HUES6 (cell line): ENCODE measurements around the gene SEPTIN8.

Experiments
- H3K27ac ChIP-seq: 2 replicates; pipeline ENCODE4 v1.7.0; 2013; ENCODE audit warnings: low read depth, mild to moderate bottlenecking, low read length, inconsistent platforms
- H3K27me3 ChIP-seq: 2 replicates; pipeline ENCODE4 v1.6.1; 2013; ENCODE audit warnings: low read length; ENCODE audit not compliant: control insufficient read depth, insufficient read depth
- H3K36me3 ChIP-seq: 2 replicates; pipeline ENCODE4 v1.6.1; 2013; ENCODE audit warnings: low read length; ENCODE audit not compliant: control insufficient read depth, insufficient read depth
- H3K4me1 ChIP-seq: 2 replicates; pipeline ENCODE4 v1.6.1; 2013; ENCODE audit warnings: low read length; ENCODE audit not compliant: control insufficient read depth, insufficient read depth
- H3K4me3 ChIP-seq: 2 replicates; pipeline ENCODE4 v1.5.1; 2013; ENCODE audit warnings: low read depth, low read length
- H3K9ac ChIP-seq: one replicate; pipeline ENCODE4 v1.6.1; 2013; ENCODE audit warnings: mild to moderate bottlenecking, low read length
- H3K9me3 ChIP-seq: 2 replicates; pipeline ENCODE4 v1.6.1; 2013; ENCODE audit warnings: low read depth, low read length; ENCODE audit not compliant: control insufficient read depth, insufficient read depth

Gene SEPTIN8

DNA sequence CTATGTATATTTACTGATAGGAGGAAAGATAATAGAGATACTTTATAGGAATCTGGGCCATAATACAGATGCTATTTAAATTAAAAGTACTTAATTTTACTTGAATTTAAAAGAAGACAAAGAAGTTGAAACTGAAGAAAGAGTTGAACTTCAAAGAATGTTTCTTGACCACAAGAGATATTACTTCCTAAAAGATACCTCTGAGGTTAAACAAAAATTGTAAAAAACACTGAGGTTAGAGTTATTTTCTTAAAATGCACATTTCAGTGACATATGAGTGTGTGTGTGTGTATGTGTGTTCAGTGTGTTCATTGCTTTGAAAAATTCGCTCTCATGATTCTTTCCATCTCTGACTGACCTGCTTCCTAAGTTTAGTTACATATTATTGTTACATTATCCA, 3.5 kb upstream of the SEPTIN8 start:
- no peaks in the 10 kb centered on the region for H3K9me3 ChIP-seq
- H3K9ac ChIP-seq, result no peak overlapping the region
- no peak overlapping the region for H3K27ac ChIP-seq
- H3K36me3 ChIP-seq, result no peaks in the 10 kb centered on the region
- peaks cover 11% of the 10 kb centered on the region for H3K4me1 ChIP-seq
- H3K4me3 ChIP-seq, result no peak overlapping the region
- peaks cover 46% of the 10 kb centered on the region for H3K27me3 ChIP-seq

DNA sequence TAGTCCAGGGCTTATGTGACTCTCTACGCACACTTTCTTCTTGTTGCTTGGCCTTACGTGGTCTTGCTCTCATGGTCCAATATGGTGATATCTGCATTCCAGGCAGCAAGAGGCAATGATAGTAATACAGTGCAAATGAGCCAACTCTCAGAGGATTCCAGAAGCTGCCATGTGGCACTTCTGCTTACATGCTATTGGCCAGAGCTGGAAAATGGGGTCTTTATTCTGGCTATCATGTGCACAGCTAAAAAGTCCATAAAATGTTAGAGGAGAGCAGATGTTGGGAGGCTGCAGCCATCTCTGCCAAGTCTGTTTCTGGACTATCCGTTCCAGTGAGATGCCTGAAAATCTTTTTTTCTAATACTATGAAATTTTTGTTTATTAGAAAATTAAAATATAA, 2.9 kb upstream of the SEPTIN8 start:
- Histone ChIP-seq H3K4me3 (no peak overlapping the region), H3K36me3 (no peaks in the 10 kb centered on the region), H3K27ac (no peak overlapping the region), H3K9me3 (no peaks in the 10 kb centered on the region), H3K9ac (no peak overlapping the region), H3K4me1 (peaks cover 13% of the 10 kb centered on the region), H3K27me3 (peaks cover 53% of the 10 kb centered on the region)

DNA sequence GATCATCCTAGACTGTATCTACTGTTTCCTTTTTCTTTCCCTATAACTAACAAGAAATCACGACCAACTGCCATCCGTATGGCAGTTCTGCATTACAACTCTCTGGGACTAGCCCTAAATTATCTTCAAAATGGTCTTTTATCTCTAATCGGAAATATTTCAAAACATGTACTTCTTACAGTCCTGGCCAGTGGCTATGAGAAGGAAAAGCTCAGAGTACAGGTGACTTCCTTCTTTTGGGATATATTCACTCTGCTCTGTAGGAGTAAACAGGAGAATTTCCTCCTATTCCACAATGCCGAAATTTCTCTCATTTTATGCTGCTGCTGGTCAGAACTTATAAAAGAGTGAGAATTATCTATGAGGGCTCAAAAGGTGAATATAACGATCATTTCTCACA, 1.8 kb upstream of the SEPTIN8 start:
- H3K4me3 ChIP-seq, result no peak overlapping the region
- H3K9me3 ChIP-seq, result no peaks in the 10 kb centered on the region
- no peaks in the 10 kb centered on the region for H3K36me3 ChIP-seq
- peaks cover 13% of the 10 kb centered on the region for H3K4me1 ChIP-seq
- no peak overlapping the region for H3K27ac ChIP-seq
- no peak overlapping the region for H3K9ac ChIP-seq
- peaks cover 53% of the 10 kb centered on the region for H3K27me3 ChIP-seq

DNA sequence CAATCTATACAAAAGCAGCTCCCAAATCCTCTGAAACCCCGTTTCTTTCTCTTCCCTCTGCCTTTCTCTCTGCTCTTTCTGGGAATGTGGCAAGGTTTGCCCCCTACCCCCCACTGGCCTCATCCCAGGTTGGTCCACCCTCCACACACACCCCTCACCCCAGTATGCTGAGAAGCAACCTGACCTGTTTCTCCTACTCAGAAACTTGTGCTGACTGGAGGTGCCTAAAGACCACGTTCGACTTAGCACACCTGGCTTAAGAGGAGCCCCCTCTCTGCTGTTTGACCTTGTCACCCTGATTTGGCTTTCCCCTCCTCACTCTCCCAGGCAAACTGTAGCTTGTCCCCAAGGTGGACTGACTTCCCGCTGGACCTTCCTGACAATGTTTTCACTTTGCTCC, 1.1 kb upstream of the SEPTIN8 start:
- Histone ChIP-seq H3K27me3 (peaks cover 53% of the 10 kb centered on the region), H3K27ac (no peak overlapping the region), H3K4me3 (peak overlapping the region; percentile 77), H3K9ac (no peak overlapping the region), H3K4me1 (peaks cover 13% of the 10 kb centered on the region), H3K9me3 (no peaks in the 10 kb centered on the region), H3K36me3 (no peaks in the 10 kb centered on the region)

DNA sequence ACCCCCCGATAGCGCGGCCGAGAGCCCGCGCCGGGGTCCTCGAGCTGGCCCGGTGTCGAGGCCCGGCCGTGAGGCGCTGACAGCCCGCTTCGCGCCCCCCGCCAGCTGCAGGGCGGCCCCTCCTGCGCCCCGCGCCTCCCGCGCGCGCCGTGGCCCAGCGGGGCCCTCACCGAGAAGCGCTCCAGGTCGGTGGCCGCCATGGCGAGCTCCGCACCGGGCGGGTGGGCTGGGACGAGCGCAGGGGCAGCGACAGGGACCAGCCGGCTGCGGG, 166 bp downstream of the SEPTIN8 start:
- Histone ChIP-seq H3K27me3 (peaks cover 48% of the 10 kb centered on the region), H3K9ac (peak overlapping the region; percentile 17)

DNA sequence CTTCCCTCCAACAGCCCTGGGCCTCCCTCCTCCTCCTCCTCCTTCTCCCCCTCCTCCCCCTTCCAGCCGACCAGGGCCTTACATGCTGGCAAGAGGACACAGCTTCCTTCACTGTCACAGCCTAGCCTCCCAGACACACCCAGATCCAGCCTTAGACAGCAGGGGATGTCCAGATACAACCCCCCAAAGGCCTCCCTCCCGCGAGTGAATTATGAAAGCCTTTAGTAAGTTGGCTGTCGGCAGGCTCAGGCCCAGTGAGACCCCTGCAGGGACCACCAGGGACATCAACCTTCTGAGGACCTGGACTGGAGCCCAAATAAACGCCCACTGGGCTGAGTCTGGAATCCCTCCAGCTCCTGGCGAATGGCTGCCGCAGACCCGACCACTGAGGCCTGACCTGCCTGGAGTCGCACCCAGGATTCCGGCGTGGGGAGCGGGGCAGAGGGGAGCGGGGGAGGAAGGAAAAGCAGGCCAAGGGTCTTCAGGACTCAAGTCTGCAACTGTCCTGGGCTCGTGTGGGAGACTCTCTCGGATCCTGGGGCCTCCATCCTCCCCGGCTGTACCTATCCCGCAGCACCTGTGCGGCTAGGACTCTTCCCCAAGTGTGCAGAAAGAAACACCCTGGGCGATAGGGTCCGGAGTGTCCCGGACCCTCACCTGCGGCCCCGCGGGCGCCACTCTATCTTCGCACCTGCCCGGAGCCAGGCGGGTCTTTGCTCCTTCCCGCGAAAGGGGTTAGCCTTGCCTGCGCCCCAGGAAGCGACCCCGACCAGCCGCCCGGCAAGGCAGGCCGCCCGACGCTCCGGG, 705 bp downstream of the SEPTIN8 start:
- Histone ChIP-seq H3K36me3 (no peaks in the 10 kb centered on the region), H3K4me3 (peak overlapping the region; percentile 77), H3K9me3 (no peaks in the 10 kb centered on the region), H3K27ac (no peak overlapping the region), H3K27me3 (peaks cover 46% of the 10 kb centered on the region), H3K4me1 (peaks cover 20% of the 10 kb centered on the region), H3K9ac (peak overlapping the region; percentile 17)

More for the DNA sequence above, 166 bp downstream of the SEPTIN8 start:
- Histone ChIP-seq H3K4me1 (peaks cover 17% of the 10 kb centered on the region), H3K27ac (no peak overlapping the region), H3K9me3 (no peaks in the 10 kb centered on the region), H3K36me3 (no peaks in the 10 kb centered on the region), H3K4me3 (peak overlapping the region; percentile 77)

DNA sequence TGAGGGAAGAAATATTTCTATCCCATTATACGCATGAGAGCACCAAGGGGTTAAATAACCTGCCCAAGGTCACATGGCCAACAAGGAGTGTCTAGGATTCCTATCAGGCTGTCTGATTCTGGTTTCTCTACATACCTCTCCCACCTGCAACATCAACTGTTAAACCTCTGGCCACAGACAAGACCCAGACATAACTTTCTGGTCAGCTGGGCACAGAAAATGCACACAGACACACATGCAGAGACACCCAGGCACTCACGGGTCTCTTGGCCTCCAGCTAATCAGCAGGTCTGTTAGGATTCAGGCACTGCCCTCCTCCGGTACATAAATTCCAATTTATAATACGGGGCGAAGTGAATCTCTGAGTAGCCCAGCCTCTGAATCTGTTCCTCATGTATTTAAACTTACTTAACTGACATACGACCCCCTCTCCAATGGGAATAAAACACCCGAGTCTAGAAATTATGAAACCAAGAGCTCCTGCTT, 1.5 kb downstream of the SEPTIN8 start:
- Histone ChIP-seq H3K9ac (no peak overlapping the region), H3K27me3 (peaks cover 44% of the 10 kb centered on the region), H3K36me3 (no peaks in the 10 kb centered on the region), H3K4me3 (0 out of 2 replicates have a peak overlapping the region, but pooled peaks have one; percentile 77), H3K27ac (no peak overlapping the region), H3K4me1 (peaks cover 28% of the 10 kb centered on the region), H3K9me3 (no peaks in the 10 kb centered on the region)

DNA sequence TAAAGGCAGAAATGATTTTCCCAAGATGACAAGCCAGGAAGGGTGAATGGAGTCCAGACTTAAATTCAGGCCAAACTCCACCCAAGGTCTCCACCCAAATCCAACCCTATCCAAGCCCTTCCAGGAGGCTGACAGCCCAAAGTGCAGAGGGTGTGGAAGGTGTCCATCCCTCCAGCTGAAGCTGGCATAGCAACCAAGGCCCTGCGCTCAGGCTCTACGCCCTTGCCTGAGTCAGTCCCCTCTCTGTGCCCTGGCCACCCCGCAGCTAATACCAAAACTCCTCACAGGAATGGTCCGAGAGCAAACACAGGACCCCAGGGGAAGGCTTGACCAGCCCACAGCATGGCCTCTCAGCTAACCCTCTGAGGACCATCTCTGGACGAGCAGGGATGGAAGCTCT, 2.1 kb downstream of the SEPTIN8 start:
- no peaks in the 10 kb centered on the region for H3K36me3 ChIP-seq
- no peaks in the 10 kb centered on the region for H3K9me3 ChIP-seq
- H3K9ac ChIP-seq, result no peak overlapping the region
- no peak overlapping the region for H3K4me3 ChIP-seq
- H3K27ac ChIP-seq, result no peak overlapping the region
- H3K27me3 ChIP-seq, result peaks cover 42% of the 10 kb centered on the region
- peaks cover 29% of the 10 kb centered on the region for H3K4me1 ChIP-seq

DNA sequence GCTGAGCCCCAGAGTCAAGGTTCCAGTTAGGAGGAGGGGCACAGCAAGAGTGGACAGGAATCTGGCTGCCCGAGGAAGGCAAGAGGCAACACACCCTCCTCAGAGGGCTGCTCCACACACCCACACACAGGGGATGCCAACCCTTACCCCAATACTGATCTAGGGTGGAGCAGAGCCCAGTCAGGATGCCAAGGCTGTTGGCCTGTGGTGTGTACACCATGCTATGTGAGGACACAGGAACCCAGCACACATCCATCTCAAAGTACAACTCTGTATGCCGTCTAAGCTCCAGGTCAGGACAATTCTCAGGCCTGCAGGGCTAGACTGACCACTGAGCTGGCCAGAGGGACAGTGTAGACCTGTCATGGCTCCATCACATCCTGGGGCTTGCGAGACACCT, 2.6 kb downstream of the SEPTIN8 start:
- H3K9ac ChIP-seq, result no peak overlapping the region
- no peaks in the 10 kb centered on the region for H3K9me3 ChIP-seq
- no peak overlapping the region for H3K27ac ChIP-seq
- H3K27me3 ChIP-seq, result peaks cover 39% of the 10 kb centered on the region
- H3K4me1 ChIP-seq, result peaks cover 29% of the 10 kb centered on the region
- no peak overlapping the region for H3K4me3 ChIP-seq
- H3K36me3 ChIP-seq, result no peaks in the 10 kb centered on the region

DNA sequence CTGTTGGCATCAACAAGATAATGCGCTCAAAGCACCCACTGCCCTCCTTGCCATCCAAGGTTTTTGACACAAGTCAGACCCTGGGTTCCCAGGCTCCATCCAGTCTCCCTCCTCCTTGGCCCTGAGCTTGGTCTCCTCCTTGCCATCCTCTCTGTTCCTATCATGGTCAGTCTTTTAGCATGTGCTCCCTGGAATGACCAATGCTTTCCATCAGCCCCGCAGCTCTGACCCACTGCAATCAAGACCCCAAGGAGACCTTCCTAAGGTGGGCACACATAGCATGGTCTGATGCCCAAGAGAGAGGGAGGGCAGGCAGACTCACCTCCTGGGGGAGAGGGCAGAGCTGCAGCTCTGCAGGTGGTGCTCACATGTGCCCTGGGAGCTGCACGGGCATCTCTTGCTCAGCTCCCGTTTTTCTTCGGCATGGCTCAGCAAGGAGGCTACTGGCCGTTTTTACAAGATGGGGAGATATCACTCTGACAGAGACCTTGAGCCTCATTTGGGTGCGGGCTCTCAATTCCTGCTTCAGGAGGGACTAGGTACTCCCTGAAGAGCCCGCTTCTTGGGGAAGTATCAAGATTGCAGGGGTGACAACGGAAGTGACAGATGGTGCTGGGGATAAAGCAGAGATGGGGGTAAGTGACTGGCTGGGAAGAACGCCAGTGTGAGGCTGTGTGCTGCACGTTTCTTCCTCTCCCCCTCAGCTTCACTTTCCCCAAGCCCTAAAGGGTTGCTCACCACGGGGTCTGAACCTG, 3.3 kb downstream of the SEPTIN8 start:
- no peak overlapping the region for H3K4me3 ChIP-seq
- H3K9ac ChIP-seq, result no peak overlapping the region
- H3K9me3 ChIP-seq, result no peaks in the 10 kb centered on the region
- H3K27ac ChIP-seq, result no peak overlapping the region
- H3K4me1 ChIP-seq, result peaks cover 29% of the 10 kb centered on the region
- H3K27me3 ChIP-seq, result peaks cover 32% of the 10 kb centered on the region
- H3K36me3 ChIP-seq, result no peaks in the 10 kb centered on the region

DNA sequence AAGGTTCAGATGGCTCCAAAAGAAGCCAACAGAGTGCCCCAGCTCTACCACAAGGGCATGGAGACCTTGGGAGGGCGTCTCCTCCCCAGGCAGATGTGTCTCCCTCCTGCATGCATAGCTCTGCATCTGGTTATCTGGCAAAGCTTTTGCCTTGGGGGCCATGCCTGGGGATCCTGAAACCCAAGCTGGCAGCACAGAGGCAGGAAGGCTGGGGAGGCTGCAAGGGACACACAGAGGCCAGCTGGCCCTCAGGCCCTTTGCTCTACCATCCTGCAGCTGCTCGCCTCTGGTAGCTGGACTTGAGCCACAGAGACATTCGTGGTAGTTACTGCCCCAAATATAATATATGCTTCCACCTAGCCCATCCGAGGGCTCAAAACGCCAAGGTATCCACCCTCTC, 3.9 kb downstream of the SEPTIN8 start:
- no peak overlapping the region for H3K27ac ChIP-seq
- H3K9me3 ChIP-seq, result no peaks in the 10 kb centered on the region
- no peaks in the 10 kb centered on the region for H3K36me3 ChIP-seq
- H3K4me1 ChIP-seq, result peaks cover 29% of the 10 kb centered on the region
- peaks cover 26% of the 10 kb centered on the region for H3K27me3 ChIP-seq
- H3K9ac ChIP-seq, result no peak overlapping the region
- no peak overlapping the region for H3K4me3 ChIP-seq
